Mammary epithelial cell (primary cell): ENCODE data around the gene GRAP.

Experiments
- CTCF ChIP-seq, 2 donors: IDR thresholded peaks in 1 of 2; conservative IDR thresholded peaks in 1 of 2; 2 replicates each; pipeline ENCODE4 v1.5.1; 2011 to 2012; ENCODE audit warnings: inconsistent platforms in 2 of 2, low read length in 2 of 2, mild to moderate bottlenecking in 2 of 2, control low read depth in 1 of 2, low read depth in 1 of 2; ENCODE audit not compliant: insufficient read depth in 1 of 2; ENCODE audit errors: extremely low read depth in 1 of 2
- EZH2 ChIP-seq: IDR thresholded peaks from 2 replicates; pipeline ENCODE4 v1.6.1; 2012; ENCODE audit warnings: low read length, inconsistent platforms, borderline replicate concordance

- TF ChIP-seq CTCF (conservative IDR thresholded peaks at IDR 0.05 in 1 of 2, IDR thresholded peaks at IDR 0.05 in 1 of 2; ENCODE audit: extremely low read depth in 1 of 2, insufficient read depth in 1 of 2, low read depth in 1 of 2, low read length in 2 of 2) (no peak), EZH2 (no peak)
Observed at GRCh38 chr17:19017401-19017800, 29.4 kb downstream of the GRAP start.
